ENCODE results near the gene JARID2. TPM values are rescaled to one million over a fixed set of nuclear protein-coding genes. Genes with fewer than 3 reads are reported as not detected.

The JARID2 gene
- total and polyA plus RNA-seq, 9 of the 15 experiments (the other 6 are each of a cell fraction or from before 2014, with no cell fraction given): 5.0 to 29.0 (median 15.6) TPM

GRCh38 chr6:15378866-15379265, 133.0 kb downstream of the JARID2 start (continued):
- TF ChIP-seq TSC22D4 (tag; IDR thresholded peaks at IDR 0.05) (no peak), GATA2 (CRISPR knock-in tag; IDR thresholded peaks at IDR 0.05) (0 out of 2 replicates have a peak, but pooled peaks have one; percentile 9), EP300 (IDR thresholded peaks at IDR 0.05; ENCODE audit: low read length) (peak; percentile 35; the same call in 1 of the 2 replicates), CBFA2T2 (conservative IDR thresholded peaks at IDR 0.05) (0 out of 2 replicates have a peak, but pooled peaks have one; percentile 5), ZNF347 (CRISPR knock-in tag; IDR thresholded peaks at IDR 0.05; ENCODE audit: low read depth) (no peak), POLR2G (IDR thresholded peaks at IDR 0.05; ENCODE audit: low read depth, low read length) (no peak), CHD1 (IDR thresholded peaks at IDR 0.05; ENCODE audit: low read length) (no peak), MTA1 (IDR thresholded peaks at IDR 0.05; ENCODE audit: borderline replicate concordance) (no peak), ZNF197 (CRISPR knock-in tag; IDR thresholded peaks at IDR 0.05; ENCODE audit: low read depth) (no peak), ATF1 (CRISPR knock-in tag; IDR thresholded peaks at IDR 0.05) (no peak), ATF1 (tag; IDR thresholded peaks at IDR 0.05) (peak; percentile 19; the same call in 1 of the 2 replicates), ATF2 (CRISPR knock-in tag; IDR thresholded peaks at IDR 0.05) (no peak), POU5F1 (IDR thresholded peaks at IDR 0.05; ENCODE audit: borderline replicate concordance, low read depth, low read length, partially characterized antibody) (no peak), ARID1B (IDR thresholded peaks at IDR 0.05) (0 out of 2 replicates have a peak, but pooled peaks have one; percentile 54), PKNOX1 (IDR thresholded peaks at IDR 0.05) (peak; percentile 74), MLLT1 (IDR thresholded peaks at IDR 0.05) (peak in 1 of 2 experiments; percentile 73; a peak in 1 of 4 replicates), NCOR1 (IDR thresholded peaks at IDR 0.05) (0 out of 2 replicates have a peak, but pooled peaks have one; percentile 21), MEIS2 (IDR thresholded peaks at IDR 0.05; ENCODE audit: partially characterized antibody) (peak; percentile 97), DPF2 (IDR thresholded peaks at IDR 0.05) (peak; percentile 70), TOE1 (IDR thresholded peaks at IDR 0.05; ENCODE audit: borderline replicate concordance) (no peak), TOE1 (CRISPR knock-in tag; IDR thresholded peaks at IDR 0.05; ENCODE audit: borderline replicate concordance, low read depth) (no peak), ZNF395 (CRISPR knock-in tag; IDR thresholded peaks at IDR 0.05) (no peak), ZFP91 (CRISPR knock-in tag; IDR thresholded peaks at IDR 0.05) (no peak)

Data from K562 (cell line).